GM12878 (cell line): ENCODE results near the gene KDSR. TPM values are rescaled to one million over a fixed set of nuclear protein-coding genes. Genes with fewer than 3 reads are reported as not detected.

Source experiments
- ATAC-seq: fragments of 200-7000 bp; cut with Tn5 transposase; 3 replicates; pipeline ENCODE4 v1.9.1; 2020; ENCODE audit warnings: mild to moderate bottlenecking, moderate library complexity
- BruUV-seq: library from RNA; stranded (reverse); fragments of 400-500 nt; replicated peaks from 2 replicates; lab custom pipeline; 2021; lab: Mats Ljungman, UMichigan
- CTCF ChIA-PET: fragments of 300-600 bp; sonication (Branson Sonifier 250); formaldehyde crosslinking; extraction: SDS; loops from one replicate; lab custom pipeline; 2021; ENCODE audit warnings: inconsistent platforms; lab: Yijun Ruan, JAX
- POLR2A ChIA-PET: fragments of 350-600 bp; formaldehyde crosslinking; extraction: SDS; loops from one replicate; lab custom pipeline; 2021; ENCODE audit warnings: inconsistent platforms; lab: Charles Lee
- RAD21 ChIA-PET: fragments of 300-600 bp; sonication (Branson Sonifier 250); formaldehyde crosslinking; loops from one replicate; lab custom pipeline; 2023; ENCODE audit warnings: antibody characterized with exemption; ENCODE audit not compliant: unreplicated experiment; lab: Charles Lee
- SMC1A ChIA-PET: fragments of 300-600 bp; sonication (Branson Sonifier 250); formaldehyde crosslinking; loops from one replicate; lab custom pipeline; 2023; ENCODE audit not compliant: unreplicated experiment, uncharacterized antibody; lab: Charles Lee
- DNase-seq: peaks from one replicate; pipeline ENCODE4 v3.0.0-alpha.2; 2011; ENCODE audit warnings: low read depth, low spot score
- FAIRE-seq: peaks from 3 replicates; lab custom pipeline; 2011; peaks lifted over from hg19 to GRCh38; lab: Jason Lieb, UNC
- H2AFZ ChIP-seq: 2 replicates; pipeline ENCODE4 v1.6.0; 2011; ENCODE audit warnings: low read depth, low read length, control low read depth; ENCODE audit not compliant: control insufficient read depth
- H3K27ac ChIP-seq: 2 replicates; pipeline ENCODE4 v1.5.1; 2011; ENCODE audit warnings: control low read depth; ENCODE audit not compliant: control insufficient read depth, insufficient read depth
- H3K27me3 ChIP-seq, 2 experiments: replicated peaks in 1 of 2; 2 replicates each; pipeline versions ENCODE4 v1.6.0 to v1.6.1; 2011; ENCODE audit warnings: low read length in 1 of 2; ENCODE audit not compliant: control insufficient read depth in 2 of 2, insufficient read depth in 2 of 2
- H3K36me3 ChIP-seq, 2 experiments: 2 replicates each; pipeline ENCODE4 v1.5.1; 2011; ENCODE audit warnings: low read length in 1 of 2; ENCODE audit not compliant: control insufficient read depth in 2 of 2, insufficient read depth in 2 of 2
- H3K4me1 ChIP-seq: 2 replicates; pipeline ENCODE4 v1.6.1; 2011; ENCODE audit warnings: mild to moderate bottlenecking, low read length, moderate library complexity, mixed read lengths; ENCODE audit not compliant: control insufficient read depth, insufficient read depth
- H3K4me2 ChIP-seq: 2 replicates; pipeline ENCODE4 v1.6.0; 2011; ENCODE audit warnings: control low read depth; ENCODE audit not compliant: control insufficient read depth, insufficient read depth
- H3K4me3 ChIP-seq: fragments of 200-600 bp; sonication (generic); 2 replicates; pipeline ENCODE4 v1.5.1; 2016
- H3K79me2 ChIP-seq: 2 replicates; pipeline ENCODE4 v1.6.0; 2011; ENCODE audit warnings: low read length; ENCODE audit not compliant: control insufficient read depth, insufficient read depth
- H3K9ac ChIP-seq: 2 replicates; pipeline ENCODE4 v1.8.0; 2011; ENCODE audit warnings: low read length, control low read depth, mixed read lengths; ENCODE audit not compliant: control insufficient read depth, insufficient read depth
- H3K9me3 ChIP-seq: replicated peaks from 3 replicates; pipeline ENCODE4 v1.5.1; 2011; ENCODE audit warnings: mild to moderate bottlenecking, low read length; ENCODE audit not compliant: control insufficient read depth, insufficient read depth
- H4K20me1 ChIP-seq: 2 replicates; pipeline ENCODE4 v1.6.0; 2011; ENCODE audit not compliant: control insufficient read depth, insufficient read depth
- ASH2L ChIP-seq: fragments of 300-600, 200-600 bp; sonication (generic); IDR thresholded peaks from 2 replicates; pipeline ENCODE4 v1.6.1; 2017; ENCODE audit warnings: low read depth, mild to moderate bottlenecking, borderline replicate concordance
- CREB1 ChIP-seq: IDR thresholded peaks from 2 replicates; pipeline ENCODE4 v1.6.1; 2012; ENCODE audit warnings: low read depth, mild to moderate bottlenecking, inconsistent platforms
- IKZF1 ChIP-seq: fragments of 450-650 bp; conservative IDR thresholded peaks from 2 replicates; pipeline ENCODE4 v1.6.1; 2017; ENCODE audit warnings: antibody characterized with exemption, mild to moderate bottlenecking
- NR2F1 ChIP-seq: fragments of 450-650 bp; conservative IDR thresholded peaks from 2 replicates; pipeline ENCODE4 v1.6.1; 2017; ENCODE audit warnings: mild to moderate bottlenecking
- RFX5 ChIP-seq: IDR thresholded peaks from 2 replicates; pipeline ENCODE4 v1.6.1; 2011; ENCODE audit warnings: low read depth, low read length, improper control_type of control experiment
- YY1 ChIP-seq: IDR thresholded peaks from 2 replicates; pipeline ENCODE4 v1.6.1; 2011; ENCODE audit warnings: low read depth, mild to moderate bottlenecking, low read length
- ZNF217 ChIP-seq: fragments of 450-650 bp; IDR thresholded peaks from 2 replicates; pipeline ENCODE4 v1.6.1; 2017; ENCODE audit warnings: antibody characterized with exemption, mild to moderate bottlenecking
- WGBS: methylation state at CpG from one replicate; pipeline ENCODE4 v1.1.6; 2016; ENCODE audit warnings: low lambda C conversion rate; ENCODE audit not compliant: insufficient replicate concordance, insufficient coverage; ENCODE audit errors: missing lambda C conversion rate; 5-methylcytosine and 5-hydroxymethylcytosine counted together
- in situ Hi-C: fragments of 300-500 bp; cut with MboI; formaldehyde crosslinking; loops from 9 replicates; pipeline ENCODE4 v1.14.3; 2018; ENCODE audit warnings: mixed read lengths
- intact Hi-C: fragments of 100-400 bp; cut with micrococcal nuclease; formaldehyde crosslinking; loops from one replicate; pipeline ENCODE4 v1.14.2; 2022; ENCODE audit not compliant: unreplicated experiment
- polyA plus RNA-seq, 11 experiments: library from polyadenylated mRNA; depleted of rRNA in 4 of 11; unstranded in 6 of 11; stranded (reverse) in 5 of 11; fragments of >200 nt; fragmentation: Nextera tagmentation in 4 of 11; fragmentation: Illumina TruSeq in 1 of 11; extraction: Ambion mirVana in 4 of 11; extraction: Trizol in 1 of 11; gene quantifications; 1 replicate in 1 of 11; 2 replicates in 10 of 11; pipeline versions ENCODE4 v1.2.1 to v1.2.3, GENCODE V29; 2011 to 2016; ENCODE audit warnings: inconsistent platforms in 2 of 11, missing spikeins in 2 of 11, low read depth in 1 of 11
- total RNA-seq, 4 experiments: library from RNA; depleted of rRNA in 3 of 4; stranded (reverse); fragments of >200 nt in 3 of 4; fragmentation: Illumina TruSeq in 1 of 4; extraction: Trizol in 1 of 4; gene quantifications; 2 replicates each; pipeline versions ENCODE4 v1.2.1 to v1.2.3, GENCODE V29; 2013 to 2021
- TF ChIP-seq, protein P1 (sequence below): IDR thresholded peaks from 2 replicates; pipeline ENCODE4 v1.6.1; 2011; ENCODE audit warnings: low read depth, low read length, improper control_type of control experiment, borderline replicate concordance
- TF ChIP-seq, protein P2 (sequence below): IDR thresholded peaks from 2 replicates; pipeline ENCODE4 v1.6.1; 2012; ENCODE audit warnings: mild to moderate bottlenecking, low read depth, low read length

The KDSR gene
- total and polyA plus RNA-seq, 10 of the 15 experiments (the other 5 are each of a cell fraction or from before 2014, with no cell fraction given): 5.2 to 25.9 (median 14.3) TPM

DNA sequence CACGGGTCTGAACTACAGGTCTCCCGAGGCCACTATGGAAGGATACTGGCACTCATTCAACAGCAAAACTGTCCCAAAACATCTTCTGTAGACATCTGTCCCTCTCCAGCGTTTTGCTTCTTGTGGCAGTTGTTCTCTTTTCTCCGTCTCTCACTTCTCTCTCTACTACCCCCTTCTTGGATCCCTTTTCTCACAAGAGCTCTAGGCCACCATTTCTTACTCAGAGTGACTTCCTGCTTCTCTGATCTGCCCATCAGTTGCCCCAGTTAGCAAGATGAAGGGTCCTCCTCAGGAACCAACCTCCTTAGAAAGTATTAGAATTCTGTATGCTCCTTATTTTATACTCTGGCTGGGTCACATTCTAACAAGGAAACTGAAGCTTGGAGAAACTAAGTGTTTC, 80.1 kb downstream of the KDSR start:
- WGBS: 38% methylated on average over 4 of the region's 4 CpGs
- ATAC-seq (peak; percentile 19), DNase-seq (no peak), FAIRE-seq (peak; percentile 7)
- ChIA-PET RAD21 (interaction anchor here (1.2 to 2.4 kb wide), 6 partner anchors 16 to 129 kb away, joined by 3 to 10 read pairs (median 4); no protein-coding TSS in a partner anchor), SMC1A (interaction anchor here (1.2 to 3.3 kb wide), 11 partner anchors 9 to 155 kb away, joined by 3 to 22 read pairs (median 7); no protein-coding TSS in a partner anchor), CTCF (interaction anchor here (0.6 to 2.7 kb wide), 6 partner anchors 9 to 1691 kb away, joined by 3 to 8 read pairs (median 4); no protein-coding TSS in a partner anchor), POLR2A (interaction anchor here (0.7 to 1.7 kb wide), 6 partner anchors 9 to 24 kb away, joined by 3 to 8 read pairs (median 4); no protein-coding TSS in a partner anchor)
- Histone ChIP-seq H3K4me2 (no peak overlapping the region; the same call in 1 of the 2 replicates), H3K27me3 (no peaks in the 10 kb centered on the region), H3K4me3 (no peak overlapping the region), H2AFZ (no peak overlapping the region), H4K20me1 (no peaks in the 10 kb centered on the region), H3K36me3 (peaks cover 1 to 15% of the 10 kb centered on the region in 2 experiments), H3K79me2 (peaks cover 95% of the 10 kb centered on the region), H3K4me1 (peaks cover 57% of the 10 kb centered on the region), H3K9ac (no peak overlapping the region), H3K27ac (peak overlapping the region; percentile 73), H3K9me3 (no peaks in the 10 kb centered on the region)
- no TSS peak for BruUV-seq
- TF ChIP-seq YY1 (0 out of 2 replicates have a peak, but pooled peaks have one; percentile 39), ASH2L (no peak)
- in situ Hi-C loops (no loop called here), intact Hi-C loops (no loop called here)

DNA sequence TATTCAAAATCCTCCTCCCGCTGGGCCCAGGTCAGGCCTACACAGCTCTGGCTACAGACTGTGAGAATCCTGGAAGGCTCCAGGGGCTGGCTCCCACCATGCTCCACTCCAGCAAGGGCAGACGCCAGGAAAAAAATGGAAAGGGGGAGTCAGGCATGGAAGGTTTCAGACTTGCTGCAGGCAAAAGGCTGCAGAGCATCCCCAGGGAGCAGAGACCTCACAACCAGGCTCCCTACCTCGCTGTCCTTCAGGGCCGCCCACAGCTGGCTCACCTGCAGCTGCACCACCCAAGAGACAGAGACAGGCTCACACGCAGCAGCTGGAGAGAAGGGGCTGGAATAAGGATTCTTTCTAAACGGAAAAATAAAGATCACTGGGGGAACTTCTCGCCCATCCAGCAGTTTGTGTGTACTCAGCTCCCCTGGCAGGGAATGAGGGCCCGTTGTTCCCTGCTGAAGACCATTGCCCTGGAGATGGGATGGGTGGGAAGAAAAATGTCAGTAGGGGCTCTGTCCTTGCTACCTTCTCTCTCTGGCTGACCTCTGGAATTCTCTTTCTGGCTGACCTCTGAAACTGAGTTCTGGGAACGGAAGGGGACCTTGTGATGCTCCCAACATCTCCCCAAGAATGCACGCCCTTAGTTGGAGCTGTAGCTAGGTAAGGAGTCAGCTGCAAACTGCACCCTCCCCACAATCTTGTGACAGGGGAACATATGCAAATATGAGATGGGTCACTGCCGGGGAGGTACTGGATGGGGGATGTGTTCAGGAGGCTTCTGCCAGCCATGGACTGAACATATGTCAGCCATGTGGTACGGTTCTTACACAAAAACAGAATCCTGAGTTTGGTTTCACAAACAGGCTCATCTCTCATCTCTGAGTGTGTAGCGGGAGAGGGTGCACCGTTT, 81.9 kb downstream of the KDSR start:
- FAIRE-seq (no peak), ATAC-seq (peak; percentile 94)
- H3K79me2 ChIP-seq: peaks cover 96% of the 10 kb centered on the region
- TF ChIP-seq, protein P1, sequence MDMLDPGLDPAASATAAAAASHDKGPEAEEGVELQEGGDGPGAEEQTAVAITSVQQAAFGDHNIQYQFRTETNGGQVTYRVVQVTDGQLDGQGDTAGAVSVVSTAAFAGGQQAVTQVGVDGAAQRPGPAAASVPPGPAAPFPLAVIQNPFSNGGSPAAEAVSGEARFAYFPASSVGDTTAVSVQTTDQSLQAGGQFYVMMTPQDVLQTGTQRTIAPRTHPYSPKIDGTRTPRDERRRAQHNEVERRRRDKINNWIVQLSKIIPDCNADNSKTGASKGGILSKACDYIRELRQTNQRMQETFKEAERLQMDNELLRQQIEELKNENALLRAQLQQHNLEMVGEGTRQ: no peak
- 0 out of 2 replicates have a peak, but pooled peaks have one; percentile 42 for TF ChIP-seq CREB1
- TF ChIP-seq, protein P2, sequence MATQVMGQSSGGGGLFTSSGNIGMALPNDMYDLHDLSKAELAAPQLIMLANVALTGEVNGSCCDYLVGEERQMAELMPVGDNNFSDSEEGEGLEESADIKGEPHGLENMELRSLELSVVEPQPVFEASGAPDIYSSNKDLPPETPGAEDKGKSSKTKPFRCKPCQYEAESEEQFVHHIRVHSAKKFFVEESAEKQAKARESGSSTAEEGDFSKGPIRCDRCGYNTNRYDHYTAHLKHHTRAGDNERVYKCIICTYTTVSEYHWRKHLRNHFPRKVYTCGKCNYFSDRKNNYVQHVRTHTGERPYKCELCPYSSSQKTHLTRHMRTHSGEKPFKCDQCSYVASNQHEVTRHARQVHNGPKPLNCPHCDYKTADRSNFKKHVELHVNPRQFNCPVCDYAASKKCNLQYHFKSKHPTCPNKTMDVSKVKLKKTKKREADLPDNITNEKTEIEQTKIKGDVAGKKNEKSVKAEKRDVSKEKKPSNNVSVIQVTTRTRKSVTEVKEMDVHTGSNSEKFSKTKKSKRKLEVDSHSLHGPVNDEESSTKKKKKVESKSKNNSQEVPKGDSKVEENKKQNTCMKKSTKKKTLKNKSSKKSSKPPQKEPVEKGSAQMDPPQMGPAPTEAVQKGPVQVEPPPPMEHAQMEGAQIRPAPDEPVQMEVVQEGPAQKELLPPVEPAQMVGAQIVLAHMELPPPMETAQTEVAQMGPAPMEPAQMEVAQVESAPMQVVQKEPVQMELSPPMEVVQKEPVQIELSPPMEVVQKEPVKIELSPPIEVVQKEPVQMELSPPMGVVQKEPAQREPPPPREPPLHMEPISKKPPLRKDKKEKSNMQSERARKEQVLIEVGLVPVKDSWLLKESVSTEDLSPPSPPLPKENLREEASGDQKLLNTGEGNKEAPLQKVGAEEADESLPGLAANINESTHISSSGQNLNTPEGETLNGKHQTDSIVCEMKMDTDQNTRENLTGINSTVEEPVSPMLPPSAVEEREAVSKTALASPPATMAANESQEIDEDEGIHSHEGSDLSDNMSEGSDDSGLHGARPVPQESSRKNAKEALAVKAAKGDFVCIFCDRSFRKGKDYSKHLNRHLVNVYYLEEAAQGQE: no peak
- TF ChIP-seq ZNF217: no peak
- TF ChIP-seq IKZF1: peak; percentile 41; the same call in 1 of the 2 replicates
- TF ChIP-seq RFX5: no peak
- TF ChIP-seq NR2F1: no peak

More for the DNA sequence above, 81.9 kb downstream of the KDSR start:
- peak; percentile 66 for DNase-seq
- Histone ChIP-seq H3K9ac (peak overlapping the region; percentile 51), H3K4me1 (peaks cover 57% of the 10 kb centered on the region), H3K27me3 (no peaks in the 10 kb centered on the region), H4K20me1 (no peaks in the 10 kb centered on the region), H3K9me3 (no peaks in the 10 kb centered on the region; the same call in 2 of the 3 replicates), H2AFZ (peak overlapping the region; percentile 34), H3K36me3 (peaks cover 1 to 27% of the 10 kb centered on the region in 2 experiments), H3K4me3 (peak overlapping the region; percentile 25), H3K27ac (peak overlapping the region; percentile 73), H3K4me2 (peak overlapping the region; percentile 94)
- ChIA-PET CTCF (interaction anchor here (1.0 to 2.7 kb wide), 6 partner anchors 9 to 33 kb away, joined by 3 to 9 read pairs (median 6); no protein-coding TSS in a partner anchor), POLR2A (interaction anchor here (1.0 to 1.6 kb wide), 8 partner anchors 9 to 100 kb away, joined by 3 to 8 read pairs (median 5); no protein-coding TSS in a partner anchor), SMC1A (interaction anchor here (0.9 to 2.8 kb wide), 12 partner anchors 10 to 146 kb away, joined by 3 to 10 read pairs (median 4); no protein-coding TSS in a partner anchor), RAD21 (interaction anchor here (1.0 to 1.5 kb wide), 8 partner anchors 9 to 127 kb away, joined by 3 to 10 read pairs (median 5); no protein-coding TSS in a partner anchor)
- in situ Hi-C loops: no loop called here
- BruUV-seq: no TSS peak
- 5% methylated on average over 14 of the region's 14 CpGs for WGBS
- intact Hi-C loops: no loop called here
